ENCODE results near the gene SH2D4B.

GRCh38 chr10:80633383-80633860 is 95.7 kb downstream of the SH2D4B start:
- TF ChIP-seq EZH2 (IDR thresholded peaks at IDR 0.05; ENCODE audit: low read length, unreplicated experiment) (no peak), CTCF (conservative IDR thresholded peaks at IDR 0.05; ENCODE audit: low read depth, low read length) (no peak), EZH2phosphoT487 (IDR thresholded peaks at IDR 0.05; ENCODE audit: borderline replicate concordance, low read length) (no peak)

Measured in PC-3 (cell line).